ENCODE results near the gene PDCD2L. TPM values are rescaled to one million over a fixed set of nuclear protein-coding genes. Genes with fewer than 3 reads are reported as not detected.
A peak's percentile ranks its signal among the peaks of the same experiment; 100 is the strongest.

PDCD2L gene
- total and polyA plus RNA-seq, 9 of the 15 experiments (the other 6 are each of a cell fraction or from before 2014, with no cell fraction given), result 12.1 to 68.5 (median 56.3) TPM

DNA sequence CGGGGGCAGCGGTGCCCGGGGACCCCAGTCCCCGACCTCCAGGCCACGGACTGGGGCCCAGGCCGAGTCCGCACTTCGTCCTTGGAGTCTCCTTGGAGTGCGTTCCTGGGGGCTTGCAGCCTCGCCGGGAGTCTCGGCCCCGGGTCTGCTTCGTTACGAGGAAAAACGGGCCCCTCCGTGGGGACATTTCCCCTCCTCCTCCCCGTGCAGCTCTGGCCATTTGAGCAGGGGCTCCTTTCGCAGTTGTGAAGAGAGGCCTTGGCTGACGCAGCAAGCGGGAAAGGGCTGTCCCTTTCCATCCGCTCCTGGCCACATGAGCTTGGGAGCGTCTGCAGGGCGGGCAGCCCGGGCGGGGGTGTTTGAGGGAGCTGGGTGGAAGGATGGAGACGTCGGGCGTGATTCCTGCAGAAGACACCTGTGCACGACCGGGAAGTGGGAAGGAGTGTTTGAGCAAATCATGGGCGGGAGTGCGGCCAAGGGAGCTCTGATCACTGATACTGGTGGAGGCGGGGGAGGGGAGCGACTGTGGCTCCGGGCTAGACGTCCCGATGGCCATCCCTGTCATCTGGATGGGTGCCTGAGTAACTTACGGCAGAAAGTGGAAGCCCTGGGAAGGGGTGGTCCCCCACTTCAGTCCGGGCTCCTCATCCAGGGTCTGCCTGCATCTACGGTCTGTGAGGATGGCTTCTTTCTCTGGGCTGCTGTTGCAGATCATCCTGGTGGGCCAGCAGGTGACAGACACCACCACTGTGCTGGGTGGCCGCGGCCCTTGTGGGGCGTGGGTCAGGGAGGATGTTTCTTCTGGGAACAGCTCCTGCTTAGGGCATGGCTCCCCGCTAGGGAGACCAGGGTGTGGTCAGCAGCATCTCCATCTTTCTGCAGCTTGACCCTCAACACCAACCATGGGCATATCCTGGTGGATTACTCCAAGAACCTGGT lies 38.5 kb upstream of the PDCD2L start (continued):
- TF ChIP-seq, protein P1, sequence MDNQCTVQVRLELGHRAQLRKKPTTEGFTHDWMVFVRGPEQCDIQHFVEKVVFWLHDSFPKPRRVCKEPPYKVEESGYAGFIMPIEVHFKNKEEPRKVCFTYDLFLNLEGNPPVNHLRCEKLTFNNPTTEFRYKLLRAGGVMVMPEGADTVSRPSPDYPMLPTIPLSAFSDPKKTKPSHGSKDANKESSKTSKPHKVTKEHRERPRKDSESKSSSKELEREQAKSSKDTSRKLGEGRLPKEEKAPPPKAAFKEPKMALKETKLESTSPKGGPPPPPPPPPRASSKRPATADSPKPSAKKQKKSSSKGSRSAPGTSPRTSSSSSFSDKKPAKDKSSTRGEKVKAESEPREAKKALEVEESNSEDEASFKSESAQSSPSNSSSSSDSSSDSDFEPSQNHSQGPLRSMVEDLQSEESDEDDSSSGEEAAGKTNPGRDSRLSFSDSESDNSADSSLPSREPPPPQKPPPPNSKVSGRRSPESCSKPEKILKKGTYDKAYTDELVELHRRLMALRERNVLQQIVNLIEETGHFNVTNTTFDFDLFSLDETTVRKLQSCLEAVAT (IDR thresholded peaks at IDR 0.05), result 0 out of 4 replicates have a peak, but pooled peaks of 1 of the 2 experiments have one; percentile 13
- TF ChIP-seq PHF8 (IDR thresholded peaks at IDR 0.05; ENCODE audit: borderline replicate concordance, low read length) (peak; percentile 11; the same call in 1 of the 2 replicates), PTBP1 (IDR thresholded peaks at IDR 0.05; ENCODE audit: low read depth, low read length) (no peak), TFAM (CRISPR knock-in tag; conservative IDR thresholded peaks at IDR 0.05) (no peak), KDM2B (CRISPR knock-in tag; IDR thresholded peaks at IDR 0.05) (no peak), HDAC1 (IDR thresholded peaks at IDR 0.05) (peak in 1 of 2 experiments; percentile 59; a peak in 2 of 4 replicates), PML (IDR thresholded peaks at IDR 0.05; ENCODE audit: low read length) (0 out of 2 replicates have a peak, but pooled peaks have one; percentile 18), RBM17 (IDR thresholded peaks at IDR 0.05; ENCODE audit: borderline replicate concordance, low read depth, low read length) (no peak), SMARCE1 (IDR thresholded peaks at IDR 0.05) (0 out of 2 replicates have a peak, but pooled peaks have one; percentile 30), ZNF431 (CRISPR knock-in tag; IDR thresholded peaks at IDR 0.05) (no peak), CREM (IDR thresholded peaks at IDR 0.05; ENCODE audit: low read depth) (no peak), HMGN3 (IDR thresholded peaks at IDR 0.05; ENCODE audit: borderline replicate concordance, extremely low read depth, insufficient read length, low read depth, low read length) (no peak), GATAD2B (IDR thresholded peaks at IDR 0.05; ENCODE audit: borderline replicate concordance) (no peak), ILF3 (IDR thresholded peaks at IDR 0.05; ENCODE audit: borderline replicate concordance) (no peak), ATF1 (CRISPR knock-in tag; IDR thresholded peaks at IDR 0.05) (no peak), ATF1 (tag; IDR thresholded peaks at IDR 0.05) (peak; percentile 28; the same call in 1 of the 2 replicates), CHD1 (IDR thresholded peaks at IDR 0.05; ENCODE audit: low read length) (peak; percentile 25), SMAD4 (CRISPR knock-in tag; conservative IDR thresholded peaks at IDR 0.05) (0 out of 2 replicates have a peak, but pooled peaks have one; percentile 39)
- TF ChIP-seq, protein P2, sequence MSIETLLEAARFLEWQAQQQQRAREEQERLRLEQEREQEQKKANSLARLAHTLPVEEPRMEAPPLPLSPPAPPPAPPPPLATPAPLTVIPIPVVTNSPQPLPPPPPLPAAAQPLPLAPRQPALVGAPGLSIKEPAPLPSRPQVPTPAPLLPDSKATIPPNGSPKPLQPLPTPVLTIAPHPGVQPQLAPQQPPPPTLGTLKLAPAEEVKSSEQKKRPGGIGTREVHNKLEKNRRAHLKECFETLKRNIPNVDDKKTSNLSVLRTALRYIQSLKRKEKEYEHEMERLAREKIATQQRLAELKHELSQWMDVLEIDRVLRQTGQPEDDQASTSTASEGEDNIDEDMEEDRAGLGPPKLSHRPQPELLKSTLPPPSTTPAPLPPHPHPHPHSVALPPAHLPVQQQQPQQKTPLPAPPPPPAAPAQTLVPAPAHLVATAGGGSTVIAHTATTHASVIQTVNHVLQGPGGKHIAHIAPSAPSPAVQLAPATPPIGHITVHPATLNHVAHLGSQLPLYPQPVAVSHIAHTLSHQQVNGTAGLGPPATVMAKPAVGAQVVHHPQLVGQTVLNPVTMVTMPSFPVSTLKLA (conservative IDR thresholded peaks at IDR 0.05), result peak in 1 of 2 experiments; percentile 38; a peak in 2 of 4 replicates
- TF ChIP-seq, protein P3, sequence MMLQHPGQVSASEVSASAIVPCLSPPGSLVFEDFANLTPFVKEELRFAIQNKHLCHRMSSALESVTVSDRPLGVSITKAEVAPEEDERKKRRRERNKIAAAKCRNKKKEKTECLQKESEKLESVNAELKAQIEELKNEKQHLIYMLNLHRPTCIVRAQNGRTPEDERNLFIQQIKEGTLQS (IDR thresholded peaks at IDR 0.05), result no peak
- TF ChIP-seq, protein P3 (CRISPR knock-in tag; conservative IDR thresholded peaks at IDR 0.05), result no peak
- TF ChIP-seq, protein P4, sequence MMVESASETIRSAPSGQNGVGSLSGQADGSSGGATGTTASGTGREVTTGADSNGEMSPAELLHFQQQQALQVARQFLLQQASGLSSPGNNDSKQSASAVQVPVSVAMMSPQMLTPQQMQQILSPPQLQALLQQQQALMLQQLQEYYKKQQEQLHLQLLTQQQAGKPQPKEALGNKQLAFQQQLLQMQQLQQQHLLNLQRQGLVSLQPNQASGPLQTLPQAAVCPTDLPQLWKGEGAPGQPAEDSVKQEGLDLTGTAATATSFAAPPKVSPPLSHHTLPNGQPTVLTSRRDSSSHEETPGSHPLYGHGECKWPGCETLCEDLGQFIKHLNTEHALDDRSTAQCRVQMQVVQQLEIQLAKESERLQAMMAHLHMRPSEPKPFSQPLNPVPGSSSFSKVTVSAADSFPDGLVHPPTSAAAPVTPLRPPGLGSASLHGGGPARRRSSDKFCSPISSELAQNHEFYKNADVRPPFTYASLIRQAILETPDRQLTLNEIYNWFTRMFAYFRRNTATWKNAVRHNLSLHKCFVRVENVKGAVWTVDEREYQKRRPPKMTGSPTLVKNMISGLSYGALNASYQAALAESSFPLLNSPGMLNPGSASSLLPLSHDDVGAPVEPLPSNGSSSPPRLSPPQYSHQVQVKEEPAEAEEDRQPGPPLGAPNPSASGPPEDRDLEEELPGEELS (CRISPR knock-in tag; IDR thresholded peaks at IDR 0.05; ENCODE audit: borderline replicate concordance), result peak; percentile 32; the same call in 1 of the 2 replicates

Measured in K562 (cell line).